HG03571 (cell line): ENCODE results near the gene MAP3K20.

Source experiments
- ATAC-seq: cut with Tn5 transposase; IDR thresholded peaks from one replicate; pipeline ENCODE4 v1.9.1; 2021; ENCODE audit not compliant: unreplicated experiment

The MAP3K20 gene

GRCh38 chr2:173050684-173051083 is 25.0 kb upstream of the MAP3K20 start:
- no peak for ATAC-seq

GRCh38 chr2:173051463-173052215 is 24.0 kb upstream of the MAP3K20 start:
- ATAC-seq = no peak

GRCh38 chr2:173053043-173053699 is 22.5 kb upstream of the MAP3K20 start:
- ATAC-seq = no peak

- no peak for ATAC-seq
Observed at GRCh38 chr2:173054466-173054865, 21.2 kb upstream of the MAP3K20 start.

- ATAC-seq = no peak
Observed at GRCh38 chr2:173056705-173057364, 18.8 kb upstream of the MAP3K20 start.

- ATAC-seq = no peak
Observed at GRCh38 chr2:173058097-173058496, 17.5 kb upstream of the MAP3K20 start.

GRCh38 chr2:173058673-173059072 is 17.0 kb upstream of the MAP3K20 start:
- ATAC-seq = no peak

- ATAC-seq = no peak
Observed at GRCh38 chr2:173059292-173059691, 16.4 kb upstream of the MAP3K20 start.

GRCh38 chr2:173059971-173060461 is 15.6 kb upstream of the MAP3K20 start:
- no peak for ATAC-seq

GRCh38 chr2:173062801-173063200 is 12.8 kb upstream of the MAP3K20 start:
- no peak for ATAC-seq

- no peak for ATAC-seq
Observed at GRCh38 chr2:173064151-173064805, 11.4 kb upstream of the MAP3K20 start.

GRCh38 chr2:173066887-173067676 is 8.6 kb upstream of the MAP3K20 start:
- no peak for ATAC-seq

- ATAC-seq = no peak
Observed at GRCh38 chr2:173075056-173075780, 428 bp upstream of the MAP3K20 start.

- peak; percentile 19 for ATAC-seq
Observed at GRCh38 chr2:173076581-173077345, 1.1 kb downstream of the MAP3K20 start.

GRCh38 chr2:173077506-173078177 is 2.0 kb downstream of the MAP3K20 start:
- ATAC-seq = no peak

- ATAC-seq = no peak
Observed at GRCh38 chr2:173079141-173079540, 3.5 kb downstream of the MAP3K20 start.

GRCh38 chr2:173079973-173080860 is 4.6 kb downstream of the MAP3K20 start:
- no peak for ATAC-seq
